GM20000 (cell line): ENCODE data around the gene LRRC74B.

ENCODE experiments used
- DNase-seq: peaks from one replicate; pipeline ENCODE4 v3.0.0; 2012; ENCODE audit warnings: low spot score
- TF ChIP-seq, protein P1 (sequence below): IDR thresholded peaks from 2 replicates; pipeline ENCODE4 v1.5.1; 2012; ENCODE audit warnings: mild to moderate bottlenecking, control low read depth; ENCODE audit errors: extremely low read depth, missing control alignments

Gene LRRC74B

DNA sequence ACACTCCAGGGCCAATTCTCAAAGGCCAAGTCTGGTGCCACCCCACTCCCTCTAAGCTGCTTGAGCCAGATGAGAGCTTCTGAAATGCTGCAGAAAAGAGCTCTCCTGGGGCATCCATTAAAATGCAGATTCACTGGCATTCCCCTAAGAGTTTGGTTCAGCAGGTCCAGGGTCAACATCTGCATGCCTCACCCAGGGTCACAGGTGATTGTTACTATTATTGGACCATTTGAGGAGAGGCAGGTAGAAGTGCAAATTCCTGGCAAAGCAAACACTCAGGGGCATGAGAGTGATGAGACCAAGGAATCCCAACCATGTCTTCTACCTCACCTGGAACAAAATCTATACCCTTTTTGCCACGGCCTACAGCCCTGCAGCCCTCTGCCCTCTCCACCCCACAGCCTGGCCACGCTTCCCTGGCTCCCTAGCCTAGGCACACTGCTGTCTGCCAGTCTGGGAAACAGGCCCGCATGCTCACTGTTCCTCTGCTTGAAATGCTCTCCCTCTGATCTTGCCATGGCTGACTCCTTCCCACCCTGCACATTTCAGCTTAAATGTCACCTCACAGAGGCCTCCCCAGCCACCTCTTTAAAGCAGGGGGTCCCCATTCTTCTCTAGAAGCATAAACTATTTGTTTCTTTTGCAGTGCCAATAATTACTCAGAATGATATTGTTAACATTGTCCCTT, 35.2 kb upstream of the LRRC74B start:
- DNase-seq = no peak
- TF ChIP-seq, protein P1, sequence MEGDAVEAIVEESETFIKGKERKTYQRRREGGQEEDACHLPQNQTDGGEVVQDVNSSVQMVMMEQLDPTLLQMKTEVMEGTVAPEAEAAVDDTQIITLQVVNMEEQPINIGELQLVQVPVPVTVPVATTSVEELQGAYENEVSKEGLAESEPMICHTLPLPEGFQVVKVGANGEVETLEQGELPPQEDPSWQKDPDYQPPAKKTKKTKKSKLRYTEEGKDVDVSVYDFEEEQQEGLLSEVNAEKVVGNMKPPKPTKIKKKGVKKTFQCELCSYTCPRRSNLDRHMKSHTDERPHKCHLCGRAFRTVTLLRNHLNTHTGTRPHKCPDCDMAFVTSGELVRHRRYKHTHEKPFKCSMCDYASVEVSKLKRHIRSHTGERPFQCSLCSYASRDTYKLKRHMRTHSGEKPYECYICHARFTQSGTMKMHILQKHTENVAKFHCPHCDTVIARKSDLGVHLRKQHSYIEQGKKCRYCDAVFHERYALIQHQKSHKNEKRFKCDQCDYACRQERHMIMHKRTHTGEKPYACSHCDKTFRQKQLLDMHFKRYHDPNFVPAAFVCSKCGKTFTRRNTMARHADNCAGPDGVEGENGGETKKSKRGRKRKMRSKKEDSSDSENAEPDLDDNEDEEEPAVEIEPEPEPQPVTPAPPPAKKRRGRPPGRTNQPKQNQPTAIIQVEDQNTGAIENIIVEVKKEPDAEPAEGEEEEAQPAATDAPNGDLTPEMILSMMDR = no peak

DNA sequence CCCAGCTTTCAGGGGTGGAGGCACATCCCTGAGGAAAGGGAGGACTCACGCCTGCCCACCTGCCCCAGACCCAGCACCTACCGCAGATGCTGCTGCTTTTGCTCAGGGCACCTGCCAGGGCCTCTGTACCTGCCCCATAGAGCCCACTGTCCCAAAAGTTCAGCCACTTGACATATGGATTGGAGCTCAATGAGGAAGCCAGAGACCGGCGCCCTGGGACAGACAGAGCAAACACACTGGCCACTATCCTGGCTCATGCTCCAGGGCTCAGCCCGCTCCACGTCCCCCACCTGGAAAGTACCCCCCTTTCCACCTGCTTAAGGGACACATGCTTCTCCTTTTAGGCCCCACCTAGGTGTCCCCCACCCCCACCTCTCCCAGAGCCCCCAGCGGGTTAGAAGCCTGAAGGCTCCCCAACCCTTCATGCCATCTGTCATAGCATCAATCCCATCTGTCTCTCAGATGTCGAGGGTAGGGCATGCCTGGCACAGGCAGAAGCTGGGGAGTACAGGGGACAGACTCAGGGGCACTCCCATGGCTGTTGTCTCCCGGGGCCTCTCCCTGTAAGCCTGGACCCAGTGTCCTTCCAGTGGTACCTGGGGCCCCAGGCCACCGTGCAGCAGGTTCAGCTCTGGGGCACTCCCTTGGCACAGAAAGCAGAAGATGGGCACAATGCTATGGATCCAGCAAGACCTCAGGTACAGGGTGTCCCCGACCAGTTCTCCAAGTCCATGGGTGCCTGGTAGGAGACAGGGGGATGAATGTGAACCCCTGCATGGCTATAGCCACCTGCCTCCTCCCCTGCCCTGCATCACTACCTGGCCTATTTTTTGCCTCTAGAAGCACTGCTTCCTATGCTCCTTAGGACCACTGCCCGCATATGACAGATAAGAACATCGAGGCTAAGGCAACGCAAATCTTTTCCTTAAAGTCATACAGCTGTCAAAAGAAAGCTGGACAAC, 33.0 kb upstream of the LRRC74B start:
- TF ChIP-seq, protein P1 = no peak
- DNase-seq = no peak

DNA sequence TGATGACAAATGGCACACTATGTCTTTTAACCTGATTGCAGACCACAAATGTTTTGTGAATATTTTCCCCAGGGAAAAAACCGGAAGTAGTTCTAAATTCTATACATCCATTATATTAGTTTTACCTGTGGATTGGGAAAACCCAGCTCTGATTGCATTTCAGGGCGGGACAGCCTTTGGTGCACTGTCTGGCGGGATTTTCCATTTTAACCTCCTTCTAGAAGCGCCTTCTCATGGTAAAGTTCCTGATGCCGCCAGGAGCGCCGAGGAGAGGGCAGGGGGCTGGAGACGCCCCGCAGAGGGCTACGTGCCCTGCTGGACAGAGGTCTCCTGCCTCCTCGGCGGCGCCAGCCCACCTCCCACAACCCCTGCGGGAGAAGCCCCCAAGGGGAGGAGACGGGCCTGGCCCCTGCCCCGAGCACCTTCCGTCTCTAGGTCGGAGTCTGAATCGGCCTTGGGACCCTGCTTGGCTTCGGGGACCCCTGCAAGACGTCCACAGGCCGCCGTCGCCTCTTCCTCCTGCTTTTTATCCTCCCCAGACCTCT, 32.0 kb upstream of the LRRC74B start:
- TF ChIP-seq, protein P1 = no peak
- DNase-seq = no peak

GRCh38 chr22:21014202-21014725, 31.5 kb upstream of the LRRC74B start:
- TF ChIP-seq, protein P1 = no peak
- DNase-seq = peak; percentile 90

DNA sequence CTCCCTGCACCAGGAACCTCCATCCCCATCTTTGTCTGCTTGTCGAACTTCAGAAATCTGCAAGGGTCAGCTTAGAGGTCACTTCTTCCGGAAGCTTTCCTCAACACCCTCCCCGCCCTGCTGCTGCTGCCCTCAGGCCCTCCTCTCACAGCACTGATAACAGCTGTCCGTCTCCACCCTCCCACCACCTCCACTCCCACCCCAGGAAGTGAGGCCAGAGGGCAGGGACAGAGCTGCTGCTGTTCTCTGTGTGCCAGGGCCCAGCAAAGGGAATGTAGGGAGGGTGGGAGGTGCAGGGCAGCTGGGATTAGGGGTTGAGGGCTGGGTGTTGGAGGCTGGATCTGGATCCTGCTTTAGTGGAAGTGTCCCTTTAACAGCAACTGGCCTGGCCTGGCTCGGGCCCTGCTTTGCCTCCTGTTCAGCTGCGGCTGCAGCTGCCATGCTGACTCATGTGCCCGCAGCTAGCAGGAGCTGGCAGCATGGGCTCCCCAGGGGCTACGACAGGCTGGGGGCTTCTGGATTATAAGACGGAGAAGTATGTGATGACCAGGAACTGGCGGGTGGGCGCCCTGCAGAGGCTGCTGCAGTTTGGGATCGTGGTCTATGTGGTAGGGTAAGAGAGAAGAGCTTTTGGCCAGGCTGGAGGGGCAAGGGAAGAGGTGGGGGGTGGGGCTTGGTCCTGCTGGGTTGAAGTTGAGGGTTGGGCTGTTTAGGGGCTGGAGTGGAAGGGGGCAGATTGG, 30.9 kb upstream of the LRRC74B start, which contains the start of gene P2RX6:
P2RX6 (plus strand) TSS at position 440 of the 740 bp plus-strand sequence; CDS start at position 450, 10 bp downstream.
- TF ChIP-seq, protein P1 = no peak
- no peak for DNase-seq

GRCh38 chr22:21015466-21016006, 30.2 kb upstream of the LRRC74B start:
- DNase-seq = no peak
- TF ChIP-seq, protein P1 = no peak
